Neural progenitor cell (in vitro differentiated cells): ENCODE data around the gene XIST.

ENCODE experiments used
- CTCF ChIP-seq: fragments of 200-600 bp; sonication (generic); IDR thresholded peaks from 2 replicates; pipeline ENCODE4 v1.5.1; 2017; ENCODE audit warnings: antibody characterized with exemption, mild to moderate bottlenecking
- EZH2 ChIP-seq: fragments of 200-600 bp; sonication (generic); IDR thresholded peaks from 2 replicates; pipeline ENCODE4 v1.6.1; 2017; ENCODE audit warnings: antibody characterized with exemption, mild to moderate bottlenecking, moderate library complexity
- EZH2phosphoT487 ChIP-seq: fragments of 200-600 bp; sonication (generic); IDR thresholded peaks from 2 replicates; pipeline ENCODE4 v1.6.1; 2017; ENCODE audit warnings: antibody characterized with exemption

GRCh38 chrX:73838123-73838522 is 14.4 kb downstream of the XIST start:
- no peak for TF ChIP-seq CTCF
- TF ChIP-seq EZH2: no peak
- TF ChIP-seq EZH2phosphoT487: no peak
